HFF-Myc (cell line): Measurements from ENCODE around the gene GPX5.

ENCODE experiments used
- DNase-seq: peaks from one replicate; pipeline ENCODE4 v3.0.0-alpha.2; 2011; ENCODE audit warnings: low read depth; ENCODE audit errors: extremely low read depth
- H3K4me3 ChIP-seq: replicated peaks from 2 replicates; pipeline ENCODE4 v1.5.1; 2011; ENCODE audit warnings: low read depth, mild to moderate bottlenecking, control low read depth, low read length
- CTCF ChIP-seq: IDR thresholded peaks from 2 replicates; pipeline ENCODE4 v1.5.1; 2012; ENCODE audit warnings: mild to moderate bottlenecking, low read depth, low read length, control low read depth; ENCODE audit errors: missing control alignments

The GPX5 gene

GRCh38 chr6:28515676-28516075 is 10.0 kb upstream of the GPX5 start, which contains the start of gene GPX6:
Gene GPX6, minus strand, starts transcription at chr6:28515793. Its CDS starts 50 bp downstream, at chr6:28515743.
- no peak for DNase-seq
- H3K4me3 ChIP-seq = no peak within 1 kb of the TSS
- no peak for TF ChIP-seq CTCF

- H3K4me3 ChIP-seq = no peak overlapping the region
- TF ChIP-seq CTCF = no peak
- no peak for DNase-seq
These were observed 7.7 kb upstream of the GPX5 start for GRCh38 chr6:28517964-28518363.

GRCh38 chr6:28522594-28523240 is 3.0 kb upstream of the GPX5 start:
- no peak overlapping the region for H3K4me3 ChIP-seq
- TF ChIP-seq CTCF = no peak
- no peak for DNase-seq

GRCh38 chr6:28523241-28523622 is 2.4 kb upstream of the GPX5 start:
- no peak for DNase-seq
- TF ChIP-seq CTCF = no peak
- H3K4me3 ChIP-seq = no peak overlapping the region

- no peak for TF ChIP-seq CTCF
- DNase-seq = no peak
- no peak overlapping the region for H3K4me3 ChIP-seq
These were observed 5.1 kb downstream of the GPX5 start for GRCh38 chr6:28530777-28531176.

GRCh38 chr6:28531479-28532128 is 5.9 kb downstream of the GPX5 start:
- H3K4me3 ChIP-seq = no peak overlapping the region
- peak; percentile 18 for TF ChIP-seq CTCF
- no peak for DNase-seq
